K562 (cell line): Measurements from ENCODE around the gene RUVBL2. TPM values are rescaled to one million over a fixed set of nuclear protein-coding genes. Genes with fewer than 3 reads are reported as not detected.

Source experiments
- ATAC-seq: fragments of 200-7000 bp; cut with Tn5 transposase; 3 replicates; pipeline ENCODE4 v1.9.1; 2020; ENCODE audit warnings: moderate library complexity
- BruUV-seq: library from RNA; stranded (reverse); fragments of 400-500 nt; replicated peaks from 2 replicates; lab custom pipeline; 2021; lab: Mats Ljungman, UMichigan
- CTCF ChIA-PET: fragments of 300-600 bp; formaldehyde crosslinking; extraction: SDS; loops from one replicate; lab custom pipeline; 2021; ENCODE audit warnings: low intra/inter-chr PET ratio; lab: Yijun Ruan, JAX
- POLR2A ChIA-PET: fragments of 300-600, 350-650 bp; sonication (Branson Sonifier 250); formaldehyde crosslinking; extraction: SDS; loops from one replicate; lab custom pipeline; 2021; ENCODE audit warnings: antibody characterized with exemption, inconsistent platforms; lab: Yijun Ruan, JAX
- DNase-seq, 4 experiments: peaks; one replicate each; pipeline versions ENCODE4 v3.0.0 to v3.0.0-alpha.2; 2011 to 2018; ENCODE audit warnings: low spot score in 3 of 4, mixed read lengths in 3 of 4; ENCODE audit errors: extremely low read depth in 1 of 4
- FAIRE-seq: peaks from 2 replicates; lab custom pipeline; 2011; peaks lifted over from hg19 to GRCh38; lab: Jason Lieb, UNC
- H2AFZ ChIP-seq: 2 replicates; pipeline ENCODE4 v1.6.0; 2011; ENCODE audit warnings: low read depth, low read length, control low read depth, inconsistent platforms
- H3K27ac ChIP-seq: fragments of 200-600 bp; 3 replicates; pipeline ENCODE4 v1.8.0; 2011; ENCODE audit warnings: low read depth, mild to moderate bottlenecking, control low read depth, inconsistent platforms, low read length, moderate library complexity, mixed read lengths; ENCODE audit errors: extremely low read depth
- H3K27me3 ChIP-seq, 2 experiments: fragments of 300-600 bp in 1 of 2; 2 replicates in 1 of 2; 3 replicates in 1 of 2; pipeline versions ENCODE4 v1.6.0 to v1.8.0; 2011; ENCODE audit warnings: inconsistent platforms in 2 of 2, low read length in 2 of 2, mild to moderate bottlenecking in 1 of 2, mixed read lengths in 1 of 2, moderate library complexity in 1 of 2; ENCODE audit not compliant: control insufficient read depth in 2 of 2, insufficient read depth in 2 of 2
- H3K36me3 ChIP-seq: fragments of 300-600 bp; 3 replicates; pipeline ENCODE4 v1.8.0; 2011; ENCODE audit warnings: mild to moderate bottlenecking, low read length, inconsistent platforms; ENCODE audit not compliant: control insufficient read depth, insufficient read depth
- H3K4me1 ChIP-seq, 2 experiments: fragments of 200-600 bp in 1 of 2; replicated peaks in 1 of 2; 2 replicates in 1 of 2; 3 replicates in 1 of 2; pipeline versions ENCODE4 v1.5.1 to v1.8.0; 2011; ENCODE audit warnings: inconsistent platforms in 2 of 2, low read length in 2 of 2, mild to moderate bottlenecking in 1 of 2, mixed read lengths in 1 of 2, moderate library complexity in 1 of 2; ENCODE audit not compliant: control insufficient read depth in 2 of 2, insufficient read depth in 2 of 2
- H3K4me2 ChIP-seq: 2 replicates; pipeline ENCODE4 v1.6.1; 2011; ENCODE audit warnings: low read length, control low read depth, inconsistent platforms, mixed read lengths; ENCODE audit not compliant: insufficient read depth
- H3K4me3 ChIP-seq: fragments of 200-600 bp; sonication (generic), shearing (Covaris generic); 2 replicates; pipeline ENCODE4 v1.5.1; 2016; ENCODE audit warnings: control low read depth, inconsistent platforms
- H3K79me2 ChIP-seq: fragments of 200-600 bp; 3 replicates; pipeline ENCODE4 v1.8.0; 2011; ENCODE audit warnings: low read length, inconsistent platforms; ENCODE audit not compliant: control insufficient read depth, insufficient read depth
- H3K9ac ChIP-seq, 2 experiments: 2 replicates each; pipeline versions ENCODE4 v1.6.0 to v1.6.1; 2011; ENCODE audit warnings: low read depth in 2 of 2, low read length in 2 of 2, control low read depth in 1 of 2, inconsistent platforms in 1 of 2, mild to moderate bottlenecking in 1 of 2, mixed read lengths in 1 of 2; ENCODE audit not compliant: insufficient read depth in 1 of 2
- H3K9me1 ChIP-seq: one replicate; pipeline ENCODE4 v1.6.0; 2011; ENCODE audit warnings: inconsistent platforms, mild to moderate bottlenecking, low read length, moderate library complexity; ENCODE audit not compliant: control insufficient read depth, insufficient read depth
- H3K9me3 ChIP-seq: replicated peaks from 2 replicates; pipeline ENCODE4 v1.5.1; 2011; ENCODE audit warnings: low read depth, low read length, inconsistent platforms; ENCODE audit not compliant: control insufficient read depth, insufficient read depth
- H4K20me1 ChIP-seq: replicated peaks from 2 replicates; pipeline ENCODE4 v1.6.1; 2011; ENCODE audit warnings: low read length, inconsistent platforms, mixed read lengths; ENCODE audit not compliant: control insufficient read depth, insufficient read depth
- ARID1B ChIP-seq: fragments of 450-650 bp; IDR thresholded peaks from 2 replicates; pipeline ENCODE4 v1.6.1; 2016; ENCODE audit warnings: antibody characterized with exemption, mild to moderate bottlenecking, inconsistent platforms
- NR2C2 ChIP-seq, 2 experiments: fragments of 200-800 bp in 1 of 2; sonication (Bioruptor generic) in 1 of 2; sonication (generic) in 1 of 2; formaldehyde crosslinking in 1 of 2; IDR thresholded peaks; 2 replicates each; pipeline versions ENCODE4 v1.6.1 to v1.8.0; 2016 to 2022; ENCODE audit warnings: mild to moderate bottlenecking in 1 of 2, missing compliant biosample characterization in 1 of 2, missing genetic modification characterization in 1 of 2, missing genetic modification reagents in 1 of 2
- RFX7 ChIP-seq: fragments of 250-450 bp; sonication (Bioruptor Pico); IDR thresholded peaks from 2 replicates; pipeline ENCODE4 v1.5.1; 2021; ENCODE audit warnings: mild to moderate bottlenecking
- SETDB1 ChIP-seq: IDR thresholded peaks from one replicate; pipeline ENCODE4 v1.6.1; 2012; ENCODE audit warnings: low read length, control low read depth, inconsistent platforms
- TOE1 ChIP-seq, 2 experiments: fragments of 450-650 bp in 1 of 2; sonication (generic) in 1 of 2; formaldehyde crosslinking in 1 of 2; IDR thresholded peaks; 2 replicates each; pipeline versions ENCODE4 v1.7.1 to v1.8.0; 2016 to 2022; ENCODE audit warnings: borderline replicate concordance in 2 of 2, mild to moderate bottlenecking in 2 of 2, antibody characterized with exemption in 1 of 2, inconsistent platforms in 1 of 2, low read depth in 1 of 2, missing genetic modification reagents in 1 of 2, moderate library complexity in 1 of 2
- WGBS: fragments of 100-300 bp; shearing (Covaris generic); methylation state at CpG from one replicate; pipeline ENCODE4 v1.1.6; 2016; ENCODE audit warnings: low coverage, mixed read lengths; ENCODE audit not compliant: insufficient coverage; ENCODE audit errors: missing lambda C conversion rate; 5-methylcytosine and 5-hydroxymethylcytosine counted together
- in situ Hi-C: fragments of 300-500 bp; cut with MboI; formaldehyde crosslinking; loops from 4 replicates; pipeline ENCODE4 v1.15.0; 2018; ENCODE audit warnings: inconsistent platforms, mixed read lengths
- intact Hi-C: fragments of 100-400 bp; cut with micrococcal nuclease; formaldehyde crosslinking; loops from 2 replicates; pipeline ENCODE4 v1.14.2; 2022
- polyA plus RNA-seq, 8 experiments: library from polyadenylated mRNA; depleted of rRNA in 4 of 8; stranded (reverse) in 5 of 8; unstranded in 3 of 8; fragments of >200 nt; fragmentation: Nextera tagmentation in 2 of 8; fragmentation: Illumina TruSeq in 1 of 8; extraction: Ambion mirVana in 2 of 8; extraction: Trizol in 1 of 8; gene quantifications; 2 replicates each; pipeline versions ENCODE4 v1.2.1 to v1.2.3, GENCODE V29; 2011 to 2014; ENCODE audit warnings: inconsistent platforms in 1 of 8, missing spikeins in 1 of 8
- total RNA-seq, 7 experiments: library from RNA; depleted of rRNA in 6 of 7; stranded (reverse); fragments of >200 nt in 6 of 7; fragmentation: Illumina TruSeq in 2 of 7; extraction: Trizol in 2 of 7; gene quantifications; 2 replicates each; pipeline versions ENCODE4 v1.2.1 to v1.2.3, GENCODE V29; 2011 to 2021; ENCODE audit warnings: low replicate concordance in 1 of 7
- TF ChIP-seq, protein P1 (sequence below), 2 experiments: fragments of 450-650 bp in 1 of 2; IDR thresholded peaks; 2 replicates each; pipeline ENCODE4 v1.6.1; 2011 to 2017; ENCODE audit warnings: low read depth in 2 of 2, antibody characterized with exemption in 1 of 2, borderline replicate concordance in 1 of 2, low read length in 1 of 2, mild to moderate bottlenecking in 1 of 2, mixed read lengths in 1 of 2; ENCODE audit not compliant: control insufficient read depth in 1 of 2
- TF ChIP-seq, protein P2 (sequence below): sonication (generic); formaldehyde crosslinking; IDR thresholded peaks from 2 replicates; pipeline ENCODE4 v1.4.0; 2020; ENCODE audit warnings: mild to moderate bottlenecking, missing genetic modification reagents
- TF ChIP-seq, protein P3 (sequence below): sonication (generic); formaldehyde crosslinking; IDR thresholded peaks from 2 replicates; pipeline ENCODE4 v1.8.0; 2022; ENCODE audit warnings: missing genetic modification reagents, mild to moderate bottlenecking, borderline replicate concordance
- TF ChIP-seq, protein P4 (sequence below): fragments of 250-450 bp; sonication (Bioruptor Pico); IDR thresholded peaks from 2 replicates; pipeline ENCODE4 v1.6.1; 2021; ENCODE audit warnings: mild to moderate bottlenecking

Gene RUVBL2
- total and polyA plus RNA-seq, 9 of the 15 experiments (the other 6 are each of a cell fraction or from before 2014, with no cell fraction given): 71.4 to 453 (median 237) TPM

DNA sequence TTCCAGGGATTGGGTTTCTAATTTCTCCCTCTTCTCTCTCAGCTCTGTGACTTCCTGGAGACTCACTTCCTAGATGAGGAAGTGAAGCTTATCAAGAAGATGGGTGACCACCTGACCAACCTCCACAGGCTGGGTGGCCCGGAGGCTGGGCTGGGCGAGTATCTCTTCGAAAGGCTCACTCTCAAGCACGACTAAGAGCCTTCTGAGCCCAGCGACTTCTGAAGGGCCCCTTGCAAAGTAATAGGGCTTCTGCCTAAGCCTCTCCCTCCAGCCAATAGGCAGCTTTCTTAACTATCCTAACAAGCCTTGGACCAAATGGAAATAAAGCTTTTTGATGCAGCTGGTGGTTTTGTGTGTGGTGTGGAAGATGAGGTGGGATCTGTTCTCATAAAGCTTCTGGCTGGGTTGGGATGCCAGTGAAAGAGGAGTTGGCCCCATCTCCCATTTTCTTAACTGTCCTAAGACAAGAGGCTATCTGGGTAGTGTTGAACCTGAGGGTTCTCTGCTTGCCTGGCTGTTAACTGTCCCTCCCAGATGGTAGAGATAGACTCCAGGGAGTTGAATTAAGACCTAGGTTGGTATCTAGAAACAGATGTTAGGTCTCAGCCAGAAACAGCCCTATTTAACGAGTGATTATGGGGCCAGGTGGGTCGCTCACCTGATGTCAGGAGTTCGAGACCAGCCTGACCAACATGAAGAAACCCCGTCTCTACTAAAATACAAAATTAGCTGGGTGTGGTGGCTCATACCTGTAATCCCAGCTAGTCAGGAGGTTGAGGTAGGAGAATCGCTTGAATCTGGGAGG lies 26.9 kb upstream of the RUVBL2 start:
- Histone ChIP-seq H3K9me3 (no peaks in the 10 kb centered on the region), H3K27ac (peak overlapping the region; percentile 82), H2AFZ (no peak overlapping the region), H3K4me1 (peaks cover 40 to 63% of the 10 kb centered on the region in 2 experiments), H3K27me3 (no peaks in the 10 kb centered on the region), H3K4me2 (peak overlapping the region; percentile 99), H3K36me3 (peaks cover 55% of the 10 kb centered on the region), H4K20me1 (peaks cover 21% of the 10 kb centered on the region), H3K79me2 (peaks cover 55% of the 10 kb centered on the region), H3K9ac (peak overlapping the region; percentile 90 to 91), H3K4me3 (peak overlapping the region; percentile 70), H3K9me1 (no peaks in the 10 kb centered on the region)
- 2% methylated on average over 10 of the region's 10 CpGs for WGBS
- BruUV-seq: no TSS peak
- no peak for ATAC-seq
- in situ Hi-C loops (loop anchor here (10.0 kb wide), 1 partner anchor 92 kb away; the partner anchor contains the start of gene PPP1R15A), intact Hi-C loops (loop anchor here (1.0 to 5.0 kb wide), 3 partner anchors 34 to 93 kb away; partner anchors contain the start of genes DHDH and NUCB1)
- POLR2A ChIA-PET: interaction anchor here (0.5 to 14.5 kb wide), 42 partner anchors 7 to 566 kb away, joined by 3 to 439 read pairs (median 5); partner anchors contain the start of genes BAX, BCAT2, DHDH and GYS1
- peak in 1 of 4 experiments; percentile 70 for DNase-seq
- CTCF ChIA-PET: interaction anchor here (0.6 kb wide), 1 partner anchor 154 kb away, joined by 3 read pairs; no protein-coding TSS in a partner anchor
- peak; percentile 19 for FAIRE-seq
- no peak for TF ChIP-seq NR2C2 (CRISPR knock-in tag; IDR thresholded peaks at IDR 0.05)
- no peak for TF ChIP-seq NR2C2 (tag; IDR thresholded peaks at IDR 0.05)
- TF ChIP-seq, protein P1, sequence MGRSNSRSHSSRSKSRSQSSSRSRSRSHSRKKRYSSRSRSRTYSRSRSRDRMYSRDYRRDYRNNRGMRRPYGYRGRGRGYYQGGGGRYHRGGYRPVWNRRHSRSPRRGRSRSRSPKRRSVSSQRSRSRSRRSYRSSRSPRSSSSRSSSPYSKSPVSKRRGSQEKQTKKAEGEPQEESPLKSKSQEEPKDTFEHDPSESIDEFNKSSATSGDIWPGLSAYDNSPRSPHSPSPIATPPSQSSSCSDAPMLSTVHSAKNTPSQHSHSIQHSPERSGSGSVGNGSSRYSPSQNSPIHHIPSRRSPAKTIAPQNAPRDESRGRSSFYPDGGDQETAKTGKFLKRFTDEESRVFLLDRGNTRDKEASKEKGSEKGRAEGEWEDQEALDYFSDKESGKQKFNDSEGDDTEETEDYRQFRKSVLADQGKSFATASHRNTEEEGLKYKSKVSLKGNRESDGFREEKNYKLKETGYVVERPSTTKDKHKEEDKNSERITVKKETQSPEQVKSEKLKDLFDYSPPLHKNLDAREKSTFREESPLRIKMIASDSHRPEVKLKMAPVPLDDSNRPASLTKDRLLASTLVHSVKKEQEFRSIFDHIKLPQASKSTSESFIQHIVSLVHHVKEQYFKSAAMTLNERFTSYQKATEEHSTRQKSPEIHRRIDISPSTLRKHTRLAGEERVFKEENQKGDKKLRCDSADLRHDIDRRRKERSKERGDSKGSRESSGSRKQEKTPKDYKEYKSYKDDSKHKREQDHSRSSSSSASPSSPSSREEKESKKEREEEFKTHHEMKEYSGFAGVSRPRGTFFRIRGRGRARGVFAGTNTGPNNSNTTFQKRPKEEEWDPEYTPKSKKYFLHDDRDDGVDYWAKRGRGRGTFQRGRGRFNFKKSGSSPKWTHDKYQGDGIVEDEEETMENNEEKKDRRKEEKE (IDR thresholded peaks at IDR 0.05; ENCODE audit: borderline replicate concordance in 1 of 2, control insufficient read depth in 1 of 2, low read depth in 2 of 2, low read length in 1 of 2): peak in 1 of 2 experiments; percentile 4; a peak in 1 of 4 replicates
- TF ChIP-seq, protein P2, sequence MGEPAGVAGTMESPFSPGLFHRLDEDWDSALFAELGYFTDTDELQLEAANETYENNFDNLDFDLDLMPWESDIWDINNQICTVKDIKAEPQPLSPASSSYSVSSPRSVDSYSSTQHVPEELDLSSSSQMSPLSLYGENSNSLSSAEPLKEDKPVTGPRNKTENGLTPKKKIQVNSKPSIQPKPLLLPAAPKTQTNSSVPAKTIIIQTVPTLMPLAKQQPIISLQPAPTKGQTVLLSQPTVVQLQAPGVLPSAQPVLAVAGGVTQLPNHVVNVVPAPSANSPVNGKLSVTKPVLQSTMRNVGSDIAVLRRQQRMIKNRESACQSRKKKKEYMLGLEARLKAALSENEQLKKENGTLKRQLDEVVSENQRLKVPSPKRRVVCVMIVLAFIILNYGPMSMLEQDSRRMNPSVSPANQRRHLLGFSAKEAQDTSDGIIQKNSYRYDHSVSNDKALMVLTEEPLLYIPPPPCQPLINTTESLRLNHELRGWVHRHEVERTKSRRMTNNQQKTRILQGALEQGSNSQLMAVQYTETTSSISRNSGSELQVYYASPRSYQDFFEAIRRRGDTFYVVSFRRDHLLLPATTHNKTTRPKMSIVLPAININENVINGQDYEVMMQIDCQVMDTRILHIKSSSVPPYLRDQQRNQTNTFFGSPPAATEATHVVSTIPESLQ (CRISPR knock-in tag): 0 out of 2 replicates have a peak, but pooled peaks have one; percentile 44
- TF ChIP-seq, protein P3, sequence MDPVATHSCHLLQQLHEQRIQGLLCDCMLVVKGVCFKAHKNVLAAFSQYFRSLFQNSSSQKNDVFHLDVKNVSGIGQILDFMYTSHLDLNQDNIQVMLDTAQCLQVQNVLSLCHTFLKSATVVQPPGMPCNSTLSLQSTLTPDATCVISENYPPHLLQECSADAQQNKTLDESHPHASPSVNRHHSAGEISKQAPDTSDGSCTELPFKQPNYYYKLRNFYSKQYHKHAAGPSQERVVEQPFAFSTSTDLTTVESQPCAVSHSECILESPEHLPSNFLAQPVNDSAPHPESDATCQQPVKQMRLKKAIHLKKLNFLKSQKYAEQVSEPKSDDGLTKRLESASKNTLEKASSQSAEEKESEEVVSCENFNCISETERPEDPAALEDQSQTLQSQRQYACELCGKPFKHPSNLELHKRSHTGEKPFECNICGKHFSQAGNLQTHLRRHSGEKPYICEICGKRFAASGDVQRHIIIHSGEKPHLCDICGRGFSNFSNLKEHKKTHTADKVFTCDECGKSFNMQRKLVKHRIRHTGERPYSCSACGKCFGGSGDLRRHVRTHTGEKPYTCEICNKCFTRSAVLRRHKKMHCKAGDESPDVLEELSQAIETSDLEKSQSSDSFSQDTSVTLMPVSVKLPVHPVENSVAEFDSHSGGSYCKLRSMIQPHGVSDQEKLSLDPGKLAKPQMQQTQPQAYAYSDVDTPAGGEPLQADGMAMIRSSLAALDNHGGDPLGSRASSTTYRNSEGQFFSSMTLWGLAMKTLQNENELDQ (CRISPR knock-in tag): no peak
- TF ChIP-seq TOE1 (IDR thresholded peaks at IDR 0.05; ENCODE audit: borderline replicate concordance): no peak
- peak; percentile 82 for TF ChIP-seq TOE1 (CRISPR knock-in tag; IDR thresholded peaks at IDR 0.05; ENCODE audit: borderline replicate concordance, low read depth)
- no peak for TF ChIP-seq SETDB1
- 0 out of 2 replicates have a peak, but pooled peaks have one; percentile 26 for TF ChIP-seq ARID1B
- TF ChIP-seq, protein P4, sequence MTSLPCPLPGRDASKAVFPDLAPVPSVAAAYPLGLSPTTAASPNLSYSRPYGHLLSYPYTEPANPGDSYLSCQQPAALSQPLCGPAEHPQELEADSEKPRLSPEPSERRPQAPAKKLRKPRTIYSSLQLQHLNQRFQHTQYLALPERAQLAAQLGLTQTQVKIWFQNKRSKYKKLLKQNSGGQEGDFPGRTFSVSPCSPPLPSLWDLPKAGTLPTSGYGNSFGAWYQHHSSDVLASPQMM (CRISPR knock-in tag): peak; percentile 42; the same call in 1 of the 2 replicates
- TF ChIP-seq RFX7 (CRISPR knock-in tag): peak; percentile 42; the same call in 1 of the 2 replicates
